Measurements from ENCODE around the gene PCBP1. TPM values are rescaled to one million over a fixed set of nuclear protein-coding genes. Genes with fewer than 3 reads are reported as not detected.

Gene PCBP1
- total RNA-seq, 1 donor from 2014 or later = 443 TPM

DNA sequence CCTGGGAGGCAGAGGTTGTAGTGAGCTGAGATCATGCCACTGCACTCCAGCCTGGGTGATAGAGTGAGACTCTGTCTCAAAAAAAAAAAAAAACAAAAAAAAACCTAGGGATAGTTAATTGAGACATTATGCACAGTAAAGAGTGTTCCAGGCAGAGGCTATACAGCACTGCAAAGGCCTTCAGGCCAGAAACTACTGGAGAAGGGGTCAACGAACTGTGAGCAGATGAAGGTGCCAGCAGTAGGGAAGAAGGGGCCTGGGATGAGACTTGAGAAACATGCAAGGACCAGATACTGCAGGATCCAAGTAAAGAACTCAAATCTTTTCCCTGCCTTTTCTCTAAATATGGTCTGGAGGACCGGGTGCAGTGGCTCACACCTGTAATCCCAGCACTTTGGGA, 26.0 kb upstream of the PCBP1 start:
- intact Hi-C loops (cut with micrococcal nuclease) = no loop called here
- Mint-ChIP-seq H3K27me3 (no peaks in the 10 kb centered on the region), H3K9me3 (no peaks in the 10 kb centered on the region), H3K27ac (no peak overlapping the region), H3K4me3 (no peak overlapping the region), H3K36me3 (ENCODE audit: low read depth) (peaks cover 52% of the 10 kb centered on the region), H3K4me1 (peaks cover 13% of the 10 kb centered on the region)
- no peak for DNase-seq

DNA sequence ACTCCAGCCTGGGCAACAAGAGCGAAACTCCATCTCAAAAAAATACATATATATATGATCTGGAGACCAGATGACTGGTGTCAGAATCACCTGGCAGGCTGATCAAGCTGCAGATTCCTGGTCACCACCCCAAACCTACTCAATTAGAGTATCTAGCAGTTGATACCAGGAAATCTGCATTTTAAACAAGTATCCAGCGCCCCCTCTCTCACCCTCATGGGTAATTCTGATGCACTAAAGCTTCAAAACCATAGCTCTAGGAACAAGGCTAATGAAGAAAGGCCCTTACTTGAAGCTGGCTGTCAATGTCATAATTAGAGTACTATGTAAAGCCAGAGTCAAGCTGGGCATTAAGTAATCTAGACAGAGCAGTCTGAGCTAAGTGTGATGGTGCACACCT, 25.0 kb upstream of the PCBP1 start:
- Mint-ChIP-seq H3K27ac (peak overlapping the region; percentile 9), H3K4me1 (peaks cover 19% of the 10 kb centered on the region), H3K27me3 (no peaks in the 10 kb centered on the region), H3K36me3 (ENCODE audit: low read depth) (peaks cover 57% of the 10 kb centered on the region), H3K9me3 (no peaks in the 10 kb centered on the region), H3K4me3 (no peak overlapping the region)
- intact Hi-C loops (cut with micrococcal nuclease) = no loop called here
- no peak for DNase-seq

DNA sequence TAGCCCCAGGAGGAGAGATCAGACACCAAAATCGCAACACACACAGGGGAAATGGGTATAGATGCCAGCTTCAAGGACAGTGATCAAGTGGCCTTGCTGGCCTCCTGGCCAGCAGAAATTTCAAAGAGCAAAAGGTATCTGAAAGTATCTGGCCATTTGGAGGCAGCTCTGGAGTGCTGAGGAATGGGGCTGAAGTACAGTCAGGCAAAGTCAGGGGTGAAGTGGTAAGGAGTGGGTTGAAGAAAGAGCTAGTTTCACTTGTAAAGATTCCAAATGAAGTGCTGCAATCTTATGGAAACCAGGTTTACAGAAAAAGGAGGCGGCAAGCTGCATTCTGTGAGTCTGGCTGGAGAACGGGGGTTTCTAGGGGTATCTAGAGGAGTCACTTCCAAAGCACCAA, 19.2 kb upstream of the PCBP1 start:
- H3K4me1 Mint-ChIP-seq = peaks cover 44% of the 10 kb centered on the region
- peak overlapping the region; percentile 77 for H3K4me3 Mint-ChIP-seq
- peaks cover 39% of the 10 kb centered on the region for H3K36me3 Mint-ChIP-seq (ENCODE audit: low read depth)
- peak overlapping the region; percentile 91 for H3K27ac Mint-ChIP-seq
- H3K9me3 Mint-ChIP-seq = no peaks in the 10 kb centered on the region
- intact Hi-C loops (cut with micrococcal nuclease) = loop anchor here (5.0 kb wide), 1 partner anchor 224 kb away; the partner anchor contains the start of gene SNRPG
- no peaks in the 10 kb centered on the region for H3K27me3 Mint-ChIP-seq
- DNase-seq = no peak

DNA sequence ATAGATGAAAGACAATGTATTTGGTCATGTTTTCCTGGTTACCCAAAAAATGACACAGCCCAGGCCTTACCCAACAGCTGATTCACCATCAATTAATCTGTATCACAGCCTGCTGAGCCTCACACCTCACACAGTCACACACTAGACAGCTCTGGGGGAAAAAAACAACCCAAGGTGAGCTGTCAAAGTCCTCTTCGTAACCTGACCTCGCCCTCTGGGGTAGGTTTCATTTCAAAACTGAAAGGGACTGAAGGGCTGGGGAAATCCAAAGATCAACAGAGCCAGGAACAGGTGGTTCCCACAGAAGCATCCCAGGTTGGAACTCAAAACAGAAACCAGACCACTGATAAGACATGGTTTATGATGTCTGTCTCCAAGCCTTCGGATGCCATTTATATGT, 18.2 kb upstream of the PCBP1 start:
- Mint-ChIP-seq H3K9me3 (no peaks in the 10 kb centered on the region), H3K4me1 (peaks cover 43% of the 10 kb centered on the region), H3K27ac (peak overlapping the region; percentile 91), H3K27me3 (no peaks in the 10 kb centered on the region), H3K4me3 (peak overlapping the region; percentile 47), H3K36me3 (ENCODE audit: low read depth) (peaks cover 38% of the 10 kb centered on the region)
- intact Hi-C loops (cut with micrococcal nuclease) = loop anchor here (1.0 to 5.0 kb wide), 7 partner anchors 17 to 223 kb away; partner anchors contain the start of genes SNRPG and TIA1
- peak; percentile 94 for DNase-seq

DNA sequence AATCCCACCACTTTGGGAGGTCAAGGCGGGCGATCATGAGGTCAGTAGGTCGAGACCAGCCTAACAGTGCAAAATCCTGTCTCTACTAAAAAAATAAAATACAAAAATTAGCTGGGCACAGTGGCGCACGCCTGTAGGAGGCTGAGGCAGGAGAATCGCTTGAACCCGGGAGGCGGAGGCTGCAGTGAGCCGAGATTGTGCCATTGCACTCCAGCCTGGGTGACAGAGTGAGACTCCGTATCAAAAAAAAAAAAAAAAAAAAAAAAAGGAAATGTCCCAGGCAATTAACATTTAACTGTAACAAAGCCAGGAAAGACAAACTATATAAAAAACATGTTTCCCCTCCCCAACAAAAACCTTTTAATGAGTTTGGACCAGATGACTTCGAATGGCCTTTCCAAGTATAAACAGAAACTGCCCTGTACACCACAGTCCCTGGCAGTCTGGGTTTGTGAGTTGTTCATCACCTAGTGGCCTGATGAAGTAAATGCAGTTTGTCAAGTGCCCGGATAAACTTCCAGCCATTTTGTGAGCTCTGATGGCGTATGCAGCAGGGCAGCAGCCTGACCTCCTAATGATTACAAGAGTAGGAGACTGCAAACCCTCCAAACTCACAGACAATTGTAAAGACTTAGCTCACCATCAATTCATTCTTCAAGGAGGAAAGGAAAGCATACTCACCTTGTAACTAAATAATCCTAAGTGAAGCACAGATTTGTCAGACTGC, 16.6 kb upstream of the PCBP1 start:
- Mint-ChIP-seq H3K4me1 (peaks cover 43% of the 10 kb centered on the region), H3K4me3 (peak overlapping the region; percentile 64), H3K9me3 (no peaks in the 10 kb centered on the region), H3K27ac (peak overlapping the region; percentile 91), H3K27me3 (no peaks in the 10 kb centered on the region), H3K36me3 (ENCODE audit: low read depth) (peaks cover 37% of the 10 kb centered on the region)
- DNase-seq = peak; percentile 90
- intact Hi-C loops (cut with micrococcal nuclease) = no loop called here

DNA sequence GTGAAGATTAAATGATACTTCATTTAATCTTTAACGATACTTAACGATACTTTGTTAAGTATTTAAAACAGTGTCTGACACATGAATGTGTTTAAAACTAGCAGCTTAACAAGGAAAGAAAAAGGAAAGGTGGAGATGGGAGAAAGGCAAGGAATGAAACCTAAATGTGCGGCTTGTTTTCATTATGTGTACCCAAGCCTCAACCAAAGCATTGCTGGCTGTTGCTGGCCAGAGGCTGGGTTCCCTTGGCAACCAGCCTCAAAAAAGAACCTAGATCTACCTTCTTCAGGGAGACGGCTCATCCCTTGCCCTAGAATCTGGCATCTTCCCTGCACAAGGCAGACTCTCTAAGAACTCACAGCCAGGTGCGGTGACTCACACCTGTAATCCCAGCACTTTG, 13.8 kb upstream of the PCBP1 start:
- H3K27me3 Mint-ChIP-seq = no peaks in the 10 kb centered on the region
- no peaks in the 10 kb centered on the region for H3K9me3 Mint-ChIP-seq
- peaks cover 35% of the 10 kb centered on the region for H3K4me1 Mint-ChIP-seq
- DNase-seq = no peak
- H3K36me3 Mint-ChIP-seq (ENCODE audit: low read depth) = peaks cover 40% of the 10 kb centered on the region
- H3K4me3 Mint-ChIP-seq = no peak overlapping the region
- intact Hi-C loops (cut with micrococcal nuclease) = no loop called here
- peak overlapping the region; percentile 65 for H3K27ac Mint-ChIP-seq

DNA sequence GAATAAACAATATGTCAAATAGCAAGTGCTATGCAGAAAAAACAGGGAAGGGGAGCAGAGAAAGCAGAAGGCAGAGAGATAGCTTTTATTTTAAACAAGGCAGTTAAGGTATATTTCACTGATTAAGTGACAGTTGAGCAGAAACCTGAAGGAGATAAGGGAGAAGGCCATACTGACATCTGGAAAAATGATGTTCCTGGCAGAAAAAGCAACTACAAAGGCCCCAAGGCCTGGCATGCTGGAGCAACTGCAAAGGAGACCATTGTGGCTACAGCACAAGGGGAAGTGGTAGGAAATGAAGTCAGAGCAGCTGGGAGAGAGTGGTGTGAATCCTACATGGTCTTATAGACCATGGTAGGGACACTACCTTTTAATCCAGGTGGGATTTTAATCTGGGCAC, 8.9 kb upstream of the PCBP1 start:
- Mint-ChIP-seq H3K36me3 (ENCODE audit: low read depth) (peaks cover 67% of the 10 kb centered on the region), H3K27me3 (no peaks in the 10 kb centered on the region), H3K27ac (peak overlapping the region; percentile 25), H3K9me3 (no peaks in the 10 kb centered on the region), H3K4me3 (peak overlapping the region; percentile 4), H3K4me1 (peaks cover 39% of the 10 kb centered on the region)
- DNase-seq = no peak
- intact Hi-C loops (cut with micrococcal nuclease) = no loop called here

DNA sequence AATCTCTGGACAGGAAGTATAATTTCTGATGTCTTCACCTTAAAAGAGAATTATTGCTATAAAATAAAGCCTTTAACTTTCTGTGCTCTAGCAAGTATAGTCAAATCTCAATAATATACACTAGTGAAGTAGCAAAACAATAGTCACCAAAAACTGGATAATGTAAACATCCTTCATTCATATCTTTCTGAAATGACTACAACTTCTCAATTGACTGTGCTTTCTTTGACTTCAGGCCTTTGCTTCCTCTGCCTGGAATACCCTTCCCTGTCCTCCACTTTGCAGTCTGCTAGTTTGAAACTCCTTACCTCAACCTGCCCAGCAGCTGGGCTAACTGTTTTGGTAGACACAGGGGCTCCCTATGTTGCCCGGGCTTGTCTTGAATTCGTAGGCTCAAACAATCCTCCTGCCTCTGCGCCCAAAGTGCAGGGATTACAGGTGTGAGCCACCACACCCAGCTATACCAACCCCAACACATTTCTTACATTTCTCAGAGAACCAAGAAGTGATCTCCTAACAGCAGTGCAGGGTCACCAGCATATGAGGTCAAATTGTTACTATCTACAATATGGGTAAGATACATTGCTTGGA, 6.6 kb upstream of the PCBP1 start:
- DNase-seq = no peak
- H3K36me3 Mint-ChIP-seq (ENCODE audit: low read depth) = peaks cover 66% of the 10 kb centered on the region
- peak overlapping the region; percentile 88 for H3K27ac Mint-ChIP-seq
- peak overlapping the region; percentile 46 for H3K4me3 Mint-ChIP-seq
- no peaks in the 10 kb centered on the region for H3K9me3 Mint-ChIP-seq
- no peaks in the 10 kb centered on the region for H3K27me3 Mint-ChIP-seq
- intact Hi-C loops (cut with micrococcal nuclease) = loop anchor here (10.0 kb wide), 2 partner anchors 436 to 1316 kb away; partner anchors contain the start of gene AAK1
- H3K4me1 Mint-ChIP-seq = peaks cover 56% of the 10 kb centered on the region

DNA sequence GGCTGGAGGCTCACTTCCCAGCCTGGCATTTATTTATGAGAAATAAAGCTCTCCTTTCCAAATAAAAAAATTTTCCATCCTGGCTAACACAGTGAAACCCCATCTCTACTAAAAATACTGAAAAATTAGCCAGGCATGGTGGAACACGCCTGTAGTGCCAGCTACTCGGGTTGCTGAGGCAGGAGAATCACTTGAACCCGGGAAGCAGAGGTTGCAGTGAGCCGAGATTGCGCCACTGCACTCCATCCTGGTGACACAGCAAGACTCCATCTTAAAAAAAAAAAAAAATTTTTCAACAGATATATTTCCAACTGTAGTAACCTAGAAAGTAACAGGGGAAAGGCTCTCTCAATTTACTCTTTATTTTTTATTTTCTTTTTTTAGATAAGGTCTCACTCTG, 6.1 kb upstream of the PCBP1 start:
- Mint-ChIP-seq H3K36me3 (ENCODE audit: low read depth) (peaks cover 62% of the 10 kb centered on the region), H3K4me3 (no peak overlapping the region), H3K9me3 (no peaks in the 10 kb centered on the region), H3K4me1 (peaks cover 59% of the 10 kb centered on the region), H3K27ac (peak overlapping the region; percentile 57), H3K27me3 (no peaks in the 10 kb centered on the region)
- DNase-seq = no peak
- intact Hi-C loops (cut with micrococcal nuclease) = loop anchor here (10.0 kb wide), 2 partner anchors 436 to 1316 kb away; partner anchors contain the start of gene AAK1

DNA sequence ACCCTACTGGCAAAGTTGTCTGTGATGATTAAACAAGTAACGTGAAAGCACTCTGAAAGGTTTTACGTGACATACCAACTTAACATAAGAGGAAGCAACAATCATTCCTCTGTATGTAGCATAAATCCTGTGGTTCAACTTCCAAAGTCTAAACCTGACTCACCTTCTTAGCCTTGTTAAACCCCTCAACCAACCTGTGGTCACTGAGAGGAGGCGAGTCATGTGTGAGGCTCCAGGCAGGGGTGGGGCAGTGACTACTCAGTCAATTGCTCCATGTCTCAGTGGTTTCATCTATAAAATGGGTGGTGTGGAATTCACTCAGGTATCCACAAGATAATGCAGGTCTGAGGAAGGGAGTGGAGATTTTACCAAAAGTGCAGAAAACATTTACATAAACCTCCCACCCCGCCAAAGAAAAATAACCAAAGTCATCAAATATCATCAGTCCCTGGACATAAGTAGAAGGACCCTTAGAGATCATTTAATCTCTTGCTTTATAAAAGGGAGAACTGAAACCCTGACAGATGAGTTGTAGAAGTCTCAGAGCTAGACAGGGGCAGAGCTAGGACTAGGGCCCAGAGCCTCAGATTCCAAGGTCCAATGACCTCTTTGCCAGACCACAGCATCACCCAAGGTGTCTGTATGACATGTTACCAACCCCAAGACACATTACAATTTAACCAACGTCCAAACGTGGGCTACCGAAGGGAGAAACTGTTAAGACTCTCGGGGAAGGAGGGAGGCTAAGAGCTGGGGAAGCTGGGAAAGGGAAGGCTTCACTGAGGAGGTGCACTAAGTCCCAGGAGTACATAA, 3.7 kb upstream of the PCBP1 start:
- no peaks in the 10 kb centered on the region for H3K27me3 Mint-ChIP-seq
- peaks cover 55% of the 10 kb centered on the region for H3K4me1 Mint-ChIP-seq
- H3K9me3 Mint-ChIP-seq = no peaks in the 10 kb centered on the region
- DNase-seq = peak; percentile 81
- H3K4me3 Mint-ChIP-seq = peak overlapping the region; percentile 70
- peak overlapping the region; percentile 85 for H3K27ac Mint-ChIP-seq
- peaks cover 63% of the 10 kb centered on the region for H3K36me3 Mint-ChIP-seq (ENCODE audit: low read depth)
- intact Hi-C loops (cut with micrococcal nuclease) = loop anchor here (1.0 to 10.0 kb wide), 4 partner anchors 41 to 1319 kb away; partner anchors contain the start of gene AAK1

DNA sequence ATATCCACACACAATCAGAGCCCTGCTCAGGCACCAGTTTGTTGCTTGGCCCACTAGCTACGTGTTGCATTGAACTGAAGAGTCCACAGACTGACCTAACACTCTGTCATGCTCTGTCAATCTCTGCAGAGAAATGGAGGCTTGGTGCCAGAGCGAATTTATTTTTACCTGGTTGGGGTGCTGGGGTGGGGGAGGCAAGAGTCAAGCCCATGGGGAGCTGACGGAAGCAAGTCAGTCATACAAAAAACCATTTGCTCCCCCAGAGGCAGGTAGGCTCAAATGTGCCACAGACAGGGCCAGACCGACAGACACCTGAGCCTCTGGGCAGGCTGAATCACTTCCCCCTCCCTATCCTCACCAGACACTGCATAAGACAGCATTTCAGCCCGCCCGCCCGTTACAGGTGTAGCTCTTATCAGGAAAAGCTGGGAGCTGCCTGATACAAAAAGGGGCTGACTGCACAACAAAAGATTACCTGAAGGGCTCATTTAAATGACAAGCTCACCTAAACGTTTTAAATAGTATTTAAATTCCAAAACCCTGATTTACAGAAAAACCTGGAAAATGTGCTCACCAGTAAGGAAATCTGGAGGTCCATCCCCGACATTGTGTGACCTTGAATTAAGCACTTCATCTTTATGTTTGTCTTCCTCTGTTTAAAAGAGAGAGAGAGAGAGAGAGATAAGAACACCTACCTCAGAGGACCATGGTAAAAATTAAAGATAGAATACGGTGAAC, 2.1 kb upstream of the PCBP1 start:
- H3K4me3 Mint-ChIP-seq = peak overlapping the region; percentile 96
- DNase-seq = peak; percentile 83
- H3K9me3 Mint-ChIP-seq = no peaks in the 10 kb centered on the region
- H3K36me3 Mint-ChIP-seq (ENCODE audit: low read depth) = peaks cover 63% of the 10 kb centered on the region
- intact Hi-C loops (cut with micrococcal nuclease) = loop anchor here (5.0 to 10.0 kb wide), 5 partner anchors 138 to 1320 kb away; partner anchors contain the start of genes AAK1, GMCL1 and SNRPG
- no peaks in the 10 kb centered on the region for H3K27me3 Mint-ChIP-seq
- peak overlapping the region; percentile 100 for H3K27ac Mint-ChIP-seq
- H3K4me1 Mint-ChIP-seq = peaks cover 48% of the 10 kb centered on the region

DNA sequence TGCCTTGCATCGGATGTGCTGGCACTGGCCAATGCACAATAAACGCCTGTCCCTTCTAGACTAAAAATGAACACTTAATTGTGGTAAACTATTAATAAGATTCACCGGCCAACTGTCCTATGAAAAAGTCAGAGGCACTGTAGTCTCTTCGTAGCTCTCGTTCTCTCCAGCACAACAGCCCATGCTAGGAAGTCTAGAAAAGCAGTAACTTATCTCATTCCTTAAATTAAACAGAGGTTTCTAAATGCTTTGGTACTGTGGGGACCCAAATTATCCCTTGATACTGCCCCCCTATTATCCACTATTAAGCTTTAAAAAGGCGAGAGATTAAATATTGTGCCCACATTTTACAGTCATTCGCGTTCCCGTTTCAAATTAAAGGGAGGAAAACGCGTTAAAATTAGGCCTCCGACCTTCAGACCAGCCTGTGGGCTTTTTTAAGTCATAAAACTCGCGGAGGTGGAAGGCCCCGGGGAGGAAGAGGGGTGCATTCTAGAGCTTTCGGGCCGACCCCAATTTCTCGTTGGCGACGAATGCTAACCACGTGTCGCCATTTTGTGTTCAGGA, 1.5 kb upstream of the PCBP1 start:
- H3K27ac Mint-ChIP-seq = peak overlapping the region; percentile 100
- peaks cover 47% of the 10 kb centered on the region for H3K4me1 Mint-ChIP-seq
- H3K4me3 Mint-ChIP-seq = peak overlapping the region; percentile 96
- peaks cover 62% of the 10 kb centered on the region for H3K36me3 Mint-ChIP-seq (ENCODE audit: low read depth)
- H3K9me3 Mint-ChIP-seq = no peaks in the 10 kb centered on the region
- intact Hi-C loops (cut with micrococcal nuclease) = loop anchor here (1.0 to 10.0 kb wide), 10 partner anchors 16 to 1321 kb away; partner anchors contain the start of genes AAK1, GMCL1, SNRPG and TIA1
- DNase-seq = peak; percentile 76
- H3K27me3 Mint-ChIP-seq = no peaks in the 10 kb centered on the region

All from activated CD4-positive, alpha-beta T cell treated with anti-CD3 and anti-CD28 coated beads, Interleukin-2, amount 10 ng/mL, durations not matched to agents 24 days and 14 days (primary cell).